ENCODE results near the gene SPAG16. TPM values are rescaled to one million over a fixed set of nuclear protein-coding genes. Genes with fewer than 3 reads are reported as not detected.

SPAG16 gene
- total and polyA plus RNA-seq, 2 of the 13 experiments (the other 11 are each of a cell fraction or from before 2014, with no cell fraction given): 9.6 to 26.5 TPM

DNA sequence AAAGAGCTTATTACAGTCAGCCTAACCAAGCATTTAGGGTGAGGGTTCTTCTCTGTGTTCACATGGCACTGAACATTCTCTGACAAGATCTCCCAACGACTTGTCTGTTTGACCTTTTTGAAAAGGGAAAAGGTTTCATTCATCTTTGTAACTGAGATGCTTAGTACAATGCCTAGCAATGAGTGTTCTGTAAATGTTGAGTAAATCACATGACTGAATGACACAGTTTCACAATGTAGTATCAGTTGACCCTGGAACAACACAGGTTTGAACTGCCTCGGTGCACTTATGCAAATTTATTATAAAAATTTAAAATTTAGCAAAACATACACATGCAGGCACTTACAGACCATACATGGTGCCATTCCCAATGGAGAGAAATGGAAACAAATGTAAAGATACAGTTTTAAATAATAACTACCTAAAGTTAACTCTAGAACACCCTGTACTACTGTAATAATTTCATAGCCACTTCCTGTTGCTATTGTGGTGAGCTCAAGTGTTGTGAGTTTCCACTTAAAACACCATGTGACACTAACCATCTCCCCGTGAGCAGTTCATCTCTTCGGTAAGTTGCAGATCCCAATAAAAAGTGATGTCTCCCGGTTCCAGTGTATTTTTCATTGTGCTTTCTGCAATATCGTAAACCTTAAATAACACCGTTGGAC is 1092.5 kb downstream of the SPAG16 start:
- BruUV-seq (replicated peaks): no TSS peak
- TF ChIP-seq, protein P1, sequence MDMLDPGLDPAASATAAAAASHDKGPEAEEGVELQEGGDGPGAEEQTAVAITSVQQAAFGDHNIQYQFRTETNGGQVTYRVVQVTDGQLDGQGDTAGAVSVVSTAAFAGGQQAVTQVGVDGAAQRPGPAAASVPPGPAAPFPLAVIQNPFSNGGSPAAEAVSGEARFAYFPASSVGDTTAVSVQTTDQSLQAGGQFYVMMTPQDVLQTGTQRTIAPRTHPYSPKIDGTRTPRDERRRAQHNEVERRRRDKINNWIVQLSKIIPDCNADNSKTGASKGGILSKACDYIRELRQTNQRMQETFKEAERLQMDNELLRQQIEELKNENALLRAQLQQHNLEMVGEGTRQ (IDR thresholded peaks at IDR 0.05; ENCODE audit: low read depth, low read length): 0 out of 2 replicates have a peak, but pooled peaks have one; percentile 4
- TF ChIP-seq, protein P1 (CRISPR knock-in tag; IDR thresholded peaks at IDR 0.05; ENCODE audit: borderline replicate concordance): no peak
- peak; percentile 41; the same call in 1 of the 2 replicates for TF ChIP-seq RAD51 (IDR thresholded peaks at IDR 0.05; ENCODE audit: borderline replicate concordance)
- TF ChIP-seq, protein P2, sequence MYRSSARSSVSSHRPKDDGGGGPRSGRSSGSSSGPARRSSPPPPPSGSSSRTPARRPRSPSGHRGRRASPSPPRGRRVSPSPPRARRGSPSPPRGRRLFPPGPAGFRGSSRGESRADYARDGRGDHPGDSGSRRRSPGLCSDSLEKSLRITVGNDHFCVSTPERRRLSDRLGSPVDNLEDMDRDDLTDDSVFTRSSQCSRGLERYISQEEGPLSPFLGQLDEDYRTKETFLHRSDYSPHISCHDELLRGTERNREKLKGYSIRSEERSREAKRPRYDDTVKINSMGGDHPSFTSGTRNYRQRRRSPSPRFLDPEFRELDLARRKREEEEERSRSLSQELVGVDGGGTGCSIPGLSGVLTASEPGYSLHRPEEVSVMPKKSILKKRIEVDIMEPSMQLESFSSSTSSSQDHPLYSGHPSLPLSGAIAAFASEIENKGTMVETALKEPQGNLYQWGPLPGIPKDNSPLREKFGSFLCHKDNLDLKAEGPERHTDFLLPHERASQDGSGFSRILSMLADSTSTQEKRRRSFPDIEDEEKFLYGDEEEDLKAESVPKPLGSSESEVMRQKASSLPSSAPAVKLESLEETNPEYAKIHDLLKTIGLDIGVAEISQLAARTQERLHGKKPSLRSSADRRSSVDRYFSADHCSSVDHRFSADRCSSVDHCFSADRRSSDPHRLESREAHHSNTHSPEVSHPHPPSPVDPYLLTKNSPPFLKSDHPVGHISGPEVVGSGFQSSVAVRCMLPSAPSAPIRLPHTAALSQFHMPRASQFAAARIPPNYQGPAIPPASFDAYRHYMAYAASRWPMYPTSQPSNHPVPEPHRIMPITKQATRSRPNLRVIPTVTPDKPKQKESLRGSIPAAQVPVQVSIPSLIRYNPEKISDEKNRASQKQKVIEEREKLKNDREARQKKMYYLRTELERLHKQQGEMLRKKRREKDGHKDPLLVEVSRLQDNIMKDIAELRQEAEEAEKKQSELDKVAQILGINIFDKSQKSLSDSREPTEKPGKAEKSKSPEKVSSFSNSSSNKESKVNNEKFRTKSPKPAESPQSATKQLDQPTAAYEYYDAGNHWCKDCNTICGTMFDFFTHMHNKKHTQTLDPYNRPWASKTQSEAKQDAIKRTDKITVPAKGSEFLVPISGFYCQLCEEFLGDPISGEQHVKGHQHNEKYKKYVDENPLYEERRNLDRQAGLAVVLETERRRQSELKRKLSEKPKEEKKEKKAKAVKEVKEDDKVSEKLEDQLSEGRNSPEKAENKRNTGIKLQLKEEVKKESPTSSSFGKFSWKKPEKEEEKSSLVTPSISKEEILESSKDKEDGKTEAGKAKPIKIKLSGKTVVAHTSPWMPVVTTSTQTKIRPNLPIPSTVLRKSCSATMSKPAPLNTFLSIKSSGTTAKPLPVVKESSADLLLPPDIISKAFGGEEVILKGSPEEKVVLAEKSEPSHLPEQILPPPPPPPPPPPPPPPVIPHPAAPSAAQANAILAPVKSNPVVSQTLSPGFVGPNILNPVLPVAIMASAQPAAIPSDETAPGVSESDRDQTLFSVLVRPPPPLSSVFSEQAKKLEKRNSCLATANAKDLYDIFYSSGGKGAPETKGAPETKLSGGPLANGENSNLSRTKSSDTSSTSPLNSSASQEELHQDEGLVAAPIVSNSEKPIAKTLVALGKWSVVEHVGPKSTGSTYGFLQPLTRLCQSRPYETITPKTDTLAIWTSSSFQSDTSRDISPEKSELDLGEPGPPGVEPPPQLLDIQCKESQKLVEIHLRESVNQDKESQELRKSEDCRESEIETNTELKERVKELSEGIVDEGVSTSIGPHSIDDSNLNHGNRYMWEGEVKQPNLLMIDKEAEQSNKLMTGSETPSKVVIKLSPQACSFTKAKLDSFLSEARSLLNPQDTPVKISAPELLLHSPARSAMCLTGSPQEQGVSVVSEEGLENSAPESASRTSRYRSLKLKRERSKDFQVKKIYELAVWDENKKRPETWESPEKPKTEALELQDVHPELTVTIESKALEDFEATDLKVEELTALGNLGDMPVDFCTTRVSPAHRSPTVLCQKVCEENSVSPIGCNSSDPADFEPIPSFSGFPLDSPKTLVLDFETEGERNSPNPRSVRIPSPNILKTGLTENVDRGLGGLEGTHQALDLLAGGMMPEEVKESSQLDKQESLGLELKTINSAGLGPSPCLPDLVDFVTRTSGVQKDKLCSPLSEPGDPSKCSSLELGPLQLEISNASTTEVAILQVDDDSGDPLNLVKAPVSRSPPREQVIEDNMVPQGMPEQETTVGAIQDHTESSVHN (CRISPR knock-in tag; IDR thresholded peaks at IDR 0.05): no peak

More for the DNA sequence above, 1092.5 kb downstream of the SPAG16 start:
- Histone ChIP-seq H3K79me2 (ENCODE audit: insufficient read depth, low read length) (no peaks in the 10 kb centered on the region), H3K9ac (ENCODE audit: insufficient read depth, low read depth, low read length) (no peak overlapping the region), H3K36me3 (replicated peaks in 1 of 2; ENCODE audit: control insufficient read depth in 1 of 2, insufficient read depth in 2 of 2, low read length in 2 of 2) (no peaks in the 10 kb centered on the region), H3K4me2 (ENCODE audit: low read depth, low read length) (no peak overlapping the region), H4K20me1 (ENCODE audit: insufficient read depth, low read length) (no peaks in the 10 kb centered on the region), H3K4me1 (ENCODE audit: insufficient read depth, low read length) (no peaks in the 10 kb centered on the region), H3K27me3 (ENCODE audit: control insufficient read depth in 1 of 2, insufficient read depth in 2 of 2, low read length in 2 of 2) (no peaks in the 10 kb centered on the region), H3K9me3 (ENCODE audit: low read length) (no peaks in the 10 kb centered on the region), H3K27ac (ENCODE audit: extremely low read length, insufficient read depth, low read length) (no peak overlapping the region), H2AFZ (ENCODE audit: low read length) (no peak overlapping the region), H3K4me3 (replicated peaks in 1 of 3; ENCODE audit: insufficient read depth in 1 of 3, low read depth in 2 of 3, low read length in 3 of 3) (no peak overlapping the region)
- in situ Hi-C loops (cut with HindIII; ENCODE audit: extremely low pct_ligation_motif_present, low pct_unique_long_range_greater_than_20kb) (no loop called here), intact Hi-C loops (cut with micrococcal nuclease; ENCODE audit: unreplicated experiment) (no loop called here)
- DNase-seq (ENCODE audit: low spot score) (no peak), FAIRE-seq (no peak), ATAC-seq (no peak)
- POLR2A ChIA-PET: no interaction called here
- CTCF ChIA-PET (ENCODE audit: low intra/inter-chr PET ratio, low total read pairs): no interaction called here
- WGBS (ENCODE audit: low lambda C conversion rate): 43% methylated on average over 7 of the region's 7 CpGs
